Adipose tissue (tissue), 3 donors: Measurements from ENCODE around the gene ZFP69B. TPM values are rescaled to one million over a fixed set of nuclear protein-coding genes. Genes with fewer than 3 reads are reported as not detected.
"Not testable (repeated sequence)": the region's sequence is repeated elsewhere in the genome, so short reads cannot be mapped to it uniquely, and the experiment has no call there.

ENCODE experiments used
- H3K27ac ChIP-seq: one replicate; pipeline ENCODE4 v1.5.1; 2013; ENCODE audit warnings: low read depth, low read length
- WGBS, 3 donors: extraction: QIAGEN DNeasy Blood & Tissue Kit; methylation state at CpG; one replicate each; pipeline ENCODE4 v1.1.7; 2013; 5-methylcytosine and 5-hydroxymethylcytosine counted together
- polyA plus RNA-seq, 3 donors: library from polyadenylated mRNA; stranded (reverse); fragments of 200-250 nt; gene quantifications; one replicate each; pipeline ENCODE4 v1.2.3, GENCODE V29; 2013
- donor health status: healthy with polysubstance abuse.
- donor health status: Bipolar disorder and iron deficiency.
- donor health status: healthy.

ZFP69B gene
- polyA plus RNA-seq, 3 donors, result 0.22 to 0.70 (median 0.34) TPM

- no peak overlapping the region for H3K27ac ChIP-seq
Observed at GRCh38 chr1:40431385-40431784, 18.9 kb upstream of the ZFP69B start.

GRCh38 chr1:40432644-40433390 lies 17.5 kb upstream of the ZFP69B start:
- no peak overlapping the region for H3K27ac ChIP-seq
- WGBS, 3 donors, result 70 to 75% (median 71%) methylated on average over 3 of the region's 3 CpGs

- H3K27ac ChIP-seq, result no peak overlapping the region
- WGBS, 3 donors, result 81 to 93% (median 89%) methylated on average over 5 of the region's 5 CpGs
Observed at GRCh38 chr1:40435471-40435870, 14.8 kb upstream of the ZFP69B start.

- no peak overlapping the region for H3K27ac ChIP-seq
- 77 to 89% (median 87%) methylated on average over 4 of the region's 4 CpGs for WGBS, 3 donors
Observed at GRCh38 chr1:40435876-40436275, 14.4 kb upstream of the ZFP69B start.

- H3K27ac ChIP-seq, result no peak overlapping the region
- WGBS, 3 donors, result 54 to 72% (median 66%) methylated on average over 3 of the region's 3 CpGs
Observed at GRCh38 chr1:40438391-40439015, 11.8 kb upstream of the ZFP69B start.

GRCh38 chr1:40439247-40439646 lies 11.0 kb upstream of the ZFP69B start:
- no peak overlapping the region for H3K27ac ChIP-seq
- 83 to 89% (median 87%) methylated on average over 5 of the region's 5 CpGs for WGBS, 3 donors

- 12 to 25% (median 13%) methylated on average over 22 of the region's 22 CpGs for WGBS, 3 donors
- H3K27ac ChIP-seq, result no peak overlapping the region
Observed at GRCh38 chr1:40450495-40451237, 390 bp downstream of the ZFP69B start.

GRCh38 chr1:40451238-40451585 lies 936 bp downstream of the ZFP69B start:
- no peak overlapping the region for H3K27ac ChIP-seq

GRCh38 chr1:40454873-40455272 lies 4.6 kb downstream of the ZFP69B start:
- H3K27ac ChIP-seq, result no peak overlapping the region
- WGBS, 3 donors, result 49 to 100% (median 96%) methylated on average over 1 of the region's 1 CpG

More at GRCh38 chr1:40451238-40451585, 936 bp downstream of the ZFP69B start:
- 90 to 98% (median 93%) methylated on average over 1 of the region's 1 CpG for WGBS, 3 donors

- H3K27ac ChIP-seq, result no peak overlapping the region
- 92 to 98% (median 97%) methylated on average over 3 of the region's 3 CpGs for whole genome bisulfite sequencing, 3 donors
Observed at GRCh38 chr1:40462956-40463590, 12.8 kb downstream of the ZFP69B start.

- 89 to 100% (median 90%) methylated on average over 2 of the region's 2 CpGs for WGBS, 3 donors
- H3K27ac ChIP-seq, result no peak overlapping the region
Observed at GRCh38 chr1:40469327-40469726, 19.1 kb downstream of the ZFP69B start.

- WGBS, 3 donors, result 92 to 97% (median 96%) methylated on average over 2 of the region's 2 CpGs
- H3K27ac ChIP-seq, result no peak overlapping the region
Observed at GRCh38 chr1:40475268-40475667, 25.0 kb downstream of the ZFP69B start.

- 1% methylated on average over 56 to 65 of the region's 65 CpGs for WGBS, 3 donors
- no peak within 1 kb of the TSS for H3K27ac ChIP-seq
Observed at GRCh38 chr1:40476924-40477677, 26.8 kb downstream of the ZFP69B start, which contains the start of gene ZFP69. ZFP69 (plus strand) TSS chr1:40477290; CDS start chr1:40479362, 2,072 bp downstream.

GRCh38 chr1:40477678-40478053 lies 27.4 kb downstream of the ZFP69B start:
- no peak overlapping the region for H3K27ac ChIP-seq
- WGBS, 3 donors, result 1 to 3% (median 2%) methylated on average over 17 of the region's 17 CpGs

- 60 to 67% (median 65%) methylated on average over 2 of the region's 2 CpGs for WGBS, 3 donors
- H3K27ac ChIP-seq, result no peak overlapping the region
Observed at GRCh38 chr1:40478276-40478675, 28.0 kb downstream of the ZFP69B start.

GRCh38 chr1:40479156-40479555 lies 28.9 kb downstream of the ZFP69B start:
- H3K27ac ChIP-seq, result no peak overlapping the region
- 86 to 90% (median 88%) methylated on average over 4 of the region's 4 CpGs for WGBS, 3 donors

- no peak overlapping the region for H3K27ac ChIP-seq
- 98 to 99% (median 98%) methylated on average over 4 of the region's 4 CpGs for WGBS, 3 donors
Observed at GRCh38 chr1:40495315-40495903, 45.1 kb downstream of the ZFP69B start.

GRCh38 chr1:40502651-40503050 lies 52.4 kb downstream of the ZFP69B start:
- WGBS, 3 donors, result 85 to 97% (median 92%) methylated on average over 4 of the region's 4 CpGs
- not testable (repeated sequence) for H3K27ac ChIP-seq
